ENCODE measurements around the gene MAGI2. TPM values are rescaled to one million over a fixed set of nuclear protein-coding genes. Genes with fewer than 3 reads are reported as not detected.
"Not testable (repeated sequence)": the region's sequence is repeated elsewhere in the genome, so short reads cannot be mapped to it uniquely, and the experiment has no call there.

The MAGI2 gene
- polyA plus RNA-seq, 2 donors, result 0.67 to 0.79 TPM

DNA sequence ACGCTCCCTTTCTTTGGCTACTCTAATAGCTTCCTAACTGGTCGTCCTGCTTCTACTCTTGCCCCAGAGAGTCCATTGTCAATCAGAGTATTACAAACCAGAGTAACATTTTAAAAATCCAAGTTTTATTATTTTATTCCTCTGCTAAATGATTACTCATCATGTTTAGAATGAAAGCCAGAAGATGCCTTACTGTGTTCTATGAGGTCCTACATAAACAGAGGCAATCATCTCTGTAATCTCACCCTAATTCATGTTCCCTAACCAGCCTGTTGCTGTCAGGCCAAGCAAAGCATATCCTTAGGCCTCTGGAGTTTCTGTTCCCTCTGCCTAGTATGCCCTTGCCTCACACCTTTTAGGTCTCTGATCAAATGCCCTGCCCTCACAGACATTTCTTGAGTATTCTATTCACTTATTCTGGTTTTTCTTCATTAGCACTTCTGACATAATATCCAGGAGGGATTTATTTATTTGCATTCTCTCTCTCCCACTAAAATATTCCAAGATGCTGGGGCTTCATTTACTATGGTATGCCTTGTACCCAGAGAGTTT, 1157.3 kb downstream of the MAGI2 start:
- H3K27me3 ChIP-seq (ENCODE audit: control insufficient read depth in 1 of 2, insufficient read depth in 2 of 2, low read length in 2 of 2), result no peaks in the 10 kb centered on the region
- H3K9me3 ChIP-seq (ENCODE audit: control insufficient read depth in 2 of 2, insufficient read depth in 1 of 2, low read depth in 1 of 2, low read length in 1 of 2), result no peaks in the 10 kb centered on the region
- 87% methylated on average over 2 of the region's 2 CpGs for WGBS, 2 donors
- H3K4me1 ChIP-seq (ENCODE audit: control insufficient read depth in 2 of 2, insufficient read depth in 2 of 2, low read length in 1 of 2), result no peaks in the 10 kb centered on the region
- H3K27ac ChIP-seq (ENCODE audit: low read depth in 2 of 2, low read length in 1 of 2), result no peak overlapping the region
- no peaks in the 10 kb centered on the region for H3K36me3 ChIP-seq (ENCODE audit: control insufficient read depth in 2 of 2, insufficient read depth in 2 of 2, low read length in 1 of 2)
- no peak overlapping the region for H3K4me3 ChIP-seq (ENCODE audit: low read depth in 1 of 2, low read length in 2 of 2)

DNA sequence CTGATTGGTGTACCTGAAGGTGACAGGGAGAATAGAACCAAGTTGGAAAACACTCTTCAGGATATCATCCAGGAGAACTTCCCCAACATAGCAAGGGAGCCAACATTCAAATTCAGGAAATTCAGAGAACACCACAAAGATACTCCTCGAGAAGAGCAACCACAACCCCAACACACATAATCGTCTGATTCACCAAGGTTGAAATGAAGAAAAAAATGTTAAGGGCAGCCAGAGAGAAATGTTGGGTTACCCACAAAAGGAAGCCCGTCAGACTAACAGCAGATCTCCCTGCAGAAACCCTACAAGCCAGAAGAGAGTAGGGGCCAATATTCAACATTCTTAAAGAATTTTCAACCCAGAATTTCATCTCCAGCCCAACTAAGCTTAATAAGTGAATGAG, 1164.0 kb downstream of the MAGI2 start:
- H3K4me3 ChIP-seq (ENCODE audit: low read depth in 1 of 2, low read length in 2 of 2); H3K9me3 ChIP-seq (ENCODE audit: control insufficient read depth in 2 of 2, insufficient read depth in 1 of 2, low read depth in 1 of 2, low read length in 1 of 2); H3K36me3 ChIP-seq (ENCODE audit: control insufficient read depth in 2 of 2, insufficient read depth in 2 of 2, low read length in 1 of 2); H3K27ac ChIP-seq (ENCODE audit: low read depth in 2 of 2, low read length in 1 of 2); H3K4me1 ChIP-seq (ENCODE audit: control insufficient read depth in 2 of 2, insufficient read depth in 2 of 2, low read length in 1 of 2); H3K27me3 ChIP-seq (ENCODE audit: control insufficient read depth in 1 of 2, insufficient read depth in 2 of 2, low read length in 2 of 2): not testable (repeated sequence)
- 83 to 85% methylated on average over 3 of the region's 3 CpGs for WGBS, 2 donors

DNA sequence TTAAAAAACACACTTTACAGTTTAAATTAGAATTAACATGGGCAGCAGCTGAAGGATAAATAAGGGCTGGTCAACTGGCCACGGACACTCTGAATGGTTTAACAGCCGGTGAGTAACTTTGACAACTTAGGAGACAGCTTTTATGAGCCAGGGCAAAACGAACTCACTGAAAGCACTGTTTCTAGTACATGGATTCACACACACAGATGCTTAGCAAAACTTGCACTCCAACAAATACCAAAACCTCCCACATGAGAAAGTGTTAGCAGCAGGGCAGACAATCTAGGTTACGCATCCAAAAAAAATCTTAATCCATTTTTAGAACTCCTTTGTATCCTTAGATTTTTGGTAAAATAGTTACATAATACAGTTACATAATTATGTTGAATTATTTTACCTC, 1168.5 kb downstream of the MAGI2 start:
- H3K36me3 ChIP-seq (ENCODE audit: control insufficient read depth in 2 of 2, insufficient read depth in 2 of 2, low read length in 1 of 2), result no peaks in the 10 kb centered on the region
- no peaks in the 10 kb centered on the region for H3K9me3 ChIP-seq (ENCODE audit: control insufficient read depth in 2 of 2, insufficient read depth in 1 of 2, low read depth in 1 of 2, low read length in 1 of 2)
- H3K4me1 ChIP-seq (ENCODE audit: control insufficient read depth in 2 of 2, insufficient read depth in 2 of 2, low read length in 1 of 2), result no peaks in the 10 kb centered on the region
- H3K27ac ChIP-seq (ENCODE audit: low read depth in 2 of 2, low read length in 1 of 2), result no peak overlapping the region
- H3K4me3 ChIP-seq (ENCODE audit: low read depth in 1 of 2, low read length in 2 of 2), result no peak overlapping the region
- WGBS, 2 donors, result 44 to 45% methylated on average over 4 of the region's 4 CpGs
- no peaks in the 10 kb centered on the region for H3K27me3 ChIP-seq (ENCODE audit: control insufficient read depth in 1 of 2, insufficient read depth in 2 of 2, low read length in 2 of 2)

DNA sequence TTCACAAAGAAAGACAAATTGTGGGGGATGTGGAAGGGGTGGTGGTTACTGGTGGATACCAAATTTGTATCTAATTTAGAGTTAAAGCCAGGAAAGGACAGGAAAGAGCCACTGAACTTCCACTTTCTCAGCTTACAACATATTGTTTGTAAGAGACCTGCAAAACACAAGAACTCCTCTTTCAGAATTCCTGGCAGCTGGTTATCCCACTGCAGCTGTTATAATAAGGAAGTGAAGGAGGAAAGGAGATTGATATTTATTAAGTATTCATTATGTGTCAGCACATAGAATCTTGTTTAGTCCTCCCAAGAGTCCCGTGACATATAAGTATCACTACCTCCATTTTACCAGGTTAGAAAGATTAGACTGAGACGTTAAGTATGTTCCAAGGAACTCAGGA, 1173.2 kb downstream of the MAGI2 start:
- 78 to 80% methylated on average over 2 of the region's 2 CpGs for WGBS, 2 donors
- H3K9me3 ChIP-seq (ENCODE audit: control insufficient read depth in 2 of 2, insufficient read depth in 1 of 2, low read depth in 1 of 2, low read length in 1 of 2), result no peaks in the 10 kb centered on the region
- no peaks in the 10 kb centered on the region for H3K4me1 ChIP-seq (ENCODE audit: control insufficient read depth in 2 of 2, insufficient read depth in 2 of 2, low read length in 1 of 2)
- no peaks in the 10 kb centered on the region for H3K27me3 ChIP-seq (ENCODE audit: control insufficient read depth in 1 of 2, insufficient read depth in 2 of 2, low read length in 2 of 2)
- H3K36me3 ChIP-seq (ENCODE audit: control insufficient read depth in 2 of 2, insufficient read depth in 2 of 2, low read length in 1 of 2), result no peaks in the 10 kb centered on the region
- H3K27ac ChIP-seq (ENCODE audit: low read depth in 2 of 2, low read length in 1 of 2), result no peak overlapping the region
- H3K4me3 ChIP-seq (ENCODE audit: low read depth in 1 of 2, low read length in 2 of 2), result no peak overlapping the region

DNA sequence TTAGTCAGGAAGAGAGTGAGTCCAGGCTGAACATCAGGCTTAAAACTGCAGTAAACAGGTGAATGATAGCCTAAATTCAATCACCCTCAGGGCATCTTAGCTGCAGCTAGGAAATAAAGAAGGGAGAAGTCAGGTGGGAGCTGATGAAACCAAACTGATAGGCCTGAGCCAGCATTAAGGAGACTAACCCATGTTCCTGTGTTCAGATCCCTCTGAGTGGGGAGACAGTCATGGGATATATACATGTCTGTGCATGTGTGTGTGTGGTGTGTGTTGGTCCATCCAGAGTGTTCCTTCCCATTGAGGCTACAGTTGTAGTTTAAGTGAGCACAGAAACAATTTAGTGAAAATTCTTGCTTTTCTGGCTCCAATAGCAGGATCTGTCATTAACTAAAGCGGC, 1174.0 kb downstream of the MAGI2 start:
- Histone ChIP-seq H3K27me3 (ENCODE audit: control insufficient read depth in 1 of 2, insufficient read depth in 2 of 2, low read length in 2 of 2) (no peaks in the 10 kb centered on the region), H3K36me3 (ENCODE audit: control insufficient read depth in 2 of 2, insufficient read depth in 2 of 2, low read length in 1 of 2) (no peaks in the 10 kb centered on the region), H3K27ac (ENCODE audit: low read depth in 2 of 2, low read length in 1 of 2) (no peak overlapping the region), H3K4me1 (ENCODE audit: control insufficient read depth in 2 of 2, insufficient read depth in 2 of 2, low read length in 1 of 2) (no peaks in the 10 kb centered on the region), H3K9me3 (ENCODE audit: control insufficient read depth in 2 of 2, insufficient read depth in 1 of 2, low read depth in 1 of 2, low read length in 1 of 2) (no peaks in the 10 kb centered on the region), H3K4me3 (ENCODE audit: low read depth in 1 of 2, low read length in 2 of 2) (no peak overlapping the region)
- WGBS, 2 donors, result 94 to 97% methylated on average over 1 of the region's 1 CpG

DNA sequence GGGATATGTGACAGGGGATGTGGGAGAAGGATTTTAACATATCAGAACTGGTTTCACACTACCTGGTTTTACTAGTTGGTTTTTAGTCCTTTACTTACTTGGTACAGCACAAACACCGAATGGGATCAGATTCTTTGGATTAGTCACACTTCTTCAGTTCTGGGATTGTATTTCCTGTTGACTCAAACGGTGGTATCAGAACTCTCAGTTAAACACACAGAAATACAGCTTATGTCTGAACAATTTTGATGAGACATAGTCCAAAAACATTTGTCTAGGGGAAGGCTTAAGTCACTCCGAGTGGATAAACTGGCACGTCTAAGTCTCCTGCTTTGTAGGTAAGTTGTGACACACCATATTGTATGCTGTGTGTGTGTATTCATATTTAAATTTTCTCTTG, 1174.4 kb downstream of the MAGI2 start:
- 55 to 61% methylated on average over 4 of the region's 4 CpGs for WGBS, 2 donors

DNA sequence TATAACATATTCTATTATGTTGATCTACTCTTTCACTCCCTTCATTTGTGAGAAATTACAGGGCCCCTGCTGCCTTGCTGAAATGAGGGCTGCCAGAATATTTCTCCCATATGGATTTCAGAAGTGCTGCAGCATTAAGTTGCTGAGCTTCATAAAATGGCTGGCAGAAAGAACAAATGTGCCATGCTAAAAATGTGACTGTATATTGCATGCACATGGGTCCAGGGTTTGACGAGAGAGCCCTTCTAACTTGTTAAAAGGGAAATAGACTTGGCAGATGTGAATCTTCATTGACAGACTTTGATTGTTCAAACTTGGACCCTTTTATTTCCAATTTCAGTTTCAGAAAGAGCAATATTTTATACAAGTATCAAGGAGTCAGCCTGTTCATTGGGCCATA, 1186.3 kb downstream of the MAGI2 start:
- Histone ChIP-seq H3K4me3 (ENCODE audit: low read depth in 1 of 2, low read length in 2 of 2) (no peak overlapping the region), H3K27ac (ENCODE audit: low read depth in 2 of 2, low read length in 1 of 2) (no peak overlapping the region), H3K27me3 (ENCODE audit: control insufficient read depth in 1 of 2, insufficient read depth in 2 of 2, low read length in 2 of 2) (no peaks in the 10 kb centered on the region), H3K9me3 (ENCODE audit: control insufficient read depth in 2 of 2, insufficient read depth in 1 of 2, low read depth in 1 of 2, low read length in 1 of 2) (no peaks in the 10 kb centered on the region), H3K4me1 (ENCODE audit: control insufficient read depth in 2 of 2, insufficient read depth in 2 of 2, low read length in 1 of 2) (no peaks in the 10 kb centered on the region), H3K36me3 (ENCODE audit: control insufficient read depth in 2 of 2, insufficient read depth in 2 of 2, low read length in 1 of 2) (no peaks in the 10 kb centered on the region)
- WGBS, 2 donors, result 82 to 96% methylated on average over 1 of the region's 1 CpG

More for the DNA sequence above, 1174.4 kb downstream of the MAGI2 start:
- H3K9me3 ChIP-seq (ENCODE audit: control insufficient read depth in 2 of 2, insufficient read depth in 1 of 2, low read depth in 1 of 2, low read length in 1 of 2), result no peaks in the 10 kb centered on the region
- no peak overlapping the region for H3K4me3 ChIP-seq (ENCODE audit: low read depth in 1 of 2, low read length in 2 of 2)
- no peaks in the 10 kb centered on the region for H3K4me1 ChIP-seq (ENCODE audit: control insufficient read depth in 2 of 2, insufficient read depth in 2 of 2, low read length in 1 of 2)
- no peak overlapping the region for H3K27ac ChIP-seq (ENCODE audit: low read depth in 2 of 2, low read length in 1 of 2)
- no peaks in the 10 kb centered on the region for H3K36me3 ChIP-seq (ENCODE audit: control insufficient read depth in 2 of 2, insufficient read depth in 2 of 2, low read length in 1 of 2)
- no peaks in the 10 kb centered on the region for H3K27me3 ChIP-seq (ENCODE audit: control insufficient read depth in 1 of 2, insufficient read depth in 2 of 2, low read length in 2 of 2)

DNA sequence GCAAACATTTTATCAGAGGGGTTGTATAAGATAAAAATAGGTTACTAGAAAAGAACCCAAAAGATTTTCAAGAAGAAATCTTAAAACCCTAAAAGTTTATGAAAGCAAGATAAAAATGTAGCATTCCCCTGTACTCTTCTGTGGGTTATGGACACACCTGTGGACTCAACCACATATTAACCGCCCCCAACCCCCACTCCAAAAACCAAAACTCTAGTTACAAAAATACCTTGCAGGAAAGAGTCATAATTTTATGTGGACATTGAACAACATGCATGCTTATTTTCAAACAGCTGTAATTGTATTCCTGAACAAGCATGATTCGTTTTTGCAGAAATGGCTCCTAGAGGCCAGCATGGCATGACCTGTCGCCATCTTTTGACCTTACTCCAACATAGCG, 1188.0 kb downstream of the MAGI2 start:
- 90% methylated on average over 4 of the region's 4 CpGs for WGBS, 2 donors
- H3K4me3 ChIP-seq (ENCODE audit: low read depth in 1 of 2, low read length in 2 of 2), result no peak overlapping the region

DNA sequence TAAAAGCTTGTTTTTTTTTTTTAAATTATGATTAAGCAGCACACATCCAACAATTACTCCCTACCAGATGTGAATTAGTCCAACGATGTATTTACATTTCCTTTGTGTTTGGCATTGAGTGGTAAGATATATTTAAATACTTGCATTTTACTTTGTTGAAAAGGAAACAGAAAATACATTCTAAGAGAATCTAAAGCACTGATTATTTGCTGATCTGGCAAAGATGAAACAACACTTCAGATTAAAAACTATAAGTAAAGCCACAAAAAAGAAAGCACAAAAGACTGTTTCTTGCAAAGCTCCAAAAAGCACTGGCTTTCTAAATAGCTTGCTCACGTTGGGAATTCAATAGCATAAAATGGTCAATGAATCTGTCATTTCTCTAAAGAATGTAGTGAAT, 1188.4 kb downstream of the MAGI2 start:
- Histone ChIP-seq H3K4me3 (ENCODE audit: low read depth in 1 of 2, low read length in 2 of 2) (no peak overlapping the region), H3K9me3 (ENCODE audit: control insufficient read depth in 2 of 2, insufficient read depth in 1 of 2, low read depth in 1 of 2, low read length in 1 of 2) (no peaks in the 10 kb centered on the region), H3K36me3 (ENCODE audit: control insufficient read depth in 2 of 2, insufficient read depth in 2 of 2, low read length in 1 of 2) (no peaks in the 10 kb centered on the region), H3K27me3 (ENCODE audit: control insufficient read depth in 1 of 2, insufficient read depth in 2 of 2, low read length in 2 of 2) (no peaks in the 10 kb centered on the region), H3K4me1 (ENCODE audit: control insufficient read depth in 2 of 2, insufficient read depth in 2 of 2, low read length in 1 of 2) (no peaks in the 10 kb centered on the region), H3K27ac (ENCODE audit: low read depth in 2 of 2, low read length in 1 of 2) (no peak overlapping the region)
- WGBS, 2 donors, result 39 to 40% methylated on average over 2 of the region's 2 CpGs

More for the DNA sequence above, 1188.0 kb downstream of the MAGI2 start:
- Histone ChIP-seq H3K4me1 (ENCODE audit: control insufficient read depth in 2 of 2, insufficient read depth in 2 of 2, low read length in 1 of 2) (no peaks in the 10 kb centered on the region), H3K27me3 (ENCODE audit: control insufficient read depth in 1 of 2, insufficient read depth in 2 of 2, low read length in 2 of 2) (no peaks in the 10 kb centered on the region), H3K27ac (ENCODE audit: low read depth in 2 of 2, low read length in 1 of 2) (no peak overlapping the region), H3K36me3 (ENCODE audit: control insufficient read depth in 2 of 2, insufficient read depth in 2 of 2, low read length in 1 of 2) (no peaks in the 10 kb centered on the region), H3K9me3 (ENCODE audit: control insufficient read depth in 2 of 2, insufficient read depth in 1 of 2, low read depth in 1 of 2, low read length in 1 of 2) (no peaks in the 10 kb centered on the region)

DNA sequence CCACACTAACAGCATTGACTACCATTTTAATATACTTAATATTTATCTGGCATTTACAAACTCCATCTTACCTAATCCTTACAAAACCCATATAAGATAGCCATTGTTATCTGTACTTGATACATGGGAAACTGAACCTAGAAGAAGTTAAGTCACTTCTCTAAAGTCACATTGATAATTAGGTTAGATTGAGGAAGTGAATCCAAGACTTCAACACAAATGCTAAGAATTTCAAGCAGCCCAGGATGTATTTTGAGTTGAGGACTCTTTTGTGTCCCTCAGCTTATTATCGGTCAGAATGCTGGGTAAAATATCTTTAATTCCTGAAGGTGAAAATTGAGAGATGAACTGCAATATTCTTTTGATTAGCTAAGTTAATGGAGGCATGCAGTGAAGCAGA, 1189.4 kb downstream of the MAGI2 start:
- H3K9me3 ChIP-seq (ENCODE audit: control insufficient read depth in 2 of 2, insufficient read depth in 1 of 2, low read depth in 1 of 2, low read length in 1 of 2), result no peaks in the 10 kb centered on the region
- 89% methylated on average over 1 of the region's 1 CpG for WGBS, 2 donors
- H3K36me3 ChIP-seq (ENCODE audit: control insufficient read depth in 2 of 2, insufficient read depth in 2 of 2, low read length in 1 of 2), result no peaks in the 10 kb centered on the region
- H3K4me3 ChIP-seq (ENCODE audit: low read depth in 1 of 2, low read length in 2 of 2), result no peak overlapping the region
- no peaks in the 10 kb centered on the region for H3K4me1 ChIP-seq (ENCODE audit: control insufficient read depth in 2 of 2, insufficient read depth in 2 of 2, low read length in 1 of 2)
- H3K27ac ChIP-seq (ENCODE audit: low read depth in 2 of 2, low read length in 1 of 2), result no peak overlapping the region
- no peaks in the 10 kb centered on the region for H3K27me3 ChIP-seq (ENCODE audit: control insufficient read depth in 1 of 2, insufficient read depth in 2 of 2, low read length in 2 of 2)
